HCT116 (cell line): ENCODE measurements around the gene PRKN. TPM values are rescaled to one million over a fixed set of nuclear protein-coding genes. Genes with fewer than 3 reads are reported as not detected.

Source experiments
- ATAC-seq: fragments of 200-7000 bp; cut with Tn5 transposase; 2 replicates; pipeline ENCODE4 v1.9.1; 2020; ENCODE audit warnings: mild to moderate bottlenecking, moderate library complexity
- BruUV-seq: library from RNA; stranded (reverse); fragments of 400-500 nt; replicated peaks from 2 replicates; lab custom pipeline; 2021; lab: Mats Ljungman, UMichigan
- CTCF ChIA-PET: fragments of 300-600 bp; sonication (Branson Sonifier 250); formaldehyde crosslinking; loops from one replicate; lab custom pipeline; 2021; ENCODE audit warnings: antibody characterized with exemption; lab: Charles Lee
- POLR2A ChIA-PET: fragments of 300-600, 350-600 bp; sonication (Branson Sonifier 250); formaldehyde crosslinking; loops from one replicate; lab custom pipeline; 2021; ENCODE audit warnings: antibody characterized with exemption; lab: Charles Lee
- RAD21 ChIA-PET, 2 experiments: fragments of 300-600 bp; sonication (Branson Sonifier 250); formaldehyde crosslinking; loops; one replicate each; lab custom pipeline; 2023; ENCODE audit warnings: low total read pairs in 2 of 2; ENCODE audit not compliant: uncharacterized antibody in 2 of 2, unreplicated experiment in 2 of 2, low non-redundant PET in 1 of 2; lab: Charles Lee
- DNase-seq: peaks from one replicate; pipeline ENCODE4 v3.0.0-alpha.2; 2010; ENCODE audit warnings: low read depth, low spot score
- H2AFZ ChIP-seq: fragments of 200-600 bp; shearing (Covaris generic), sonication (generic); 2 replicates; pipeline ENCODE4 v1.6.1; 2017; ENCODE audit warnings: low read depth, mixed run types, mixed read lengths, antibody characterized with exemption, low read length; ENCODE audit not compliant: poor library complexity, severe bottlenecking
- H3K27ac ChIP-seq: 2 replicates; pipeline ENCODE4 v1.5.1; 2012; ENCODE audit warnings: low read depth, low read length
- H3K27me3 ChIP-seq: fragments of 200-600 bp; sonication (generic); 2 replicates; pipeline ENCODE4 v1.6.1; 2016; ENCODE audit warnings: mixed run types, low read length, mixed read lengths; ENCODE audit not compliant: insufficient read depth
- H3K36me3 ChIP-seq, 2 experiments: fragments of 200-500 bp in 1 of 2; fragments of 200-600 bp in 1 of 2; sonication (Bioruptor generic) in 1 of 2; sonication (generic) in 1 of 2; 2 replicates each; pipeline versions ENCODE4 v1.5.1 to v1.6.1; 2014 to 2016; ENCODE audit warnings: low read length in 2 of 2, inconsistent platforms in 1 of 2, mixed read lengths in 1 of 2, mixed run types in 1 of 2; ENCODE audit not compliant: insufficient read depth in 2 of 2, control insufficient read depth in 1 of 2
- H3K4me1 ChIP-seq, 2 experiments: fragments of 200-600 bp in 1 of 2; sonication (generic) in 1 of 2; 2 replicates each; pipeline versions ENCODE4 v1.5.1 to v1.6.1; 2012 to 2017; ENCODE audit warnings: low read length in 2 of 2, inconsistent platforms in 1 of 2, mild to moderate bottlenecking in 1 of 2, mixed read lengths in 1 of 2, mixed run types in 1 of 2, moderate library complexity in 1 of 2; ENCODE audit not compliant: insufficient read depth in 2 of 2, control insufficient read depth in 1 of 2
- H3K4me2 ChIP-seq: fragments of 200-600 bp; sonication (generic); 2 replicates; pipeline ENCODE4 v1.6.1; 2017; ENCODE audit warnings: mixed run types, low read length, mixed read lengths
- H3K4me3 ChIP-seq, 2 experiments: fragments of 200-600 bp in 1 of 2; sonication (generic) in 1 of 2; replicated peaks in 1 of 2; 2 replicates each; pipeline ENCODE4 v1.5.1; 2011 to 2016; ENCODE audit warnings: low read length in 2 of 2, control low read depth in 1 of 2, low read depth in 1 of 2, mild to moderate bottlenecking in 1 of 2, mixed read lengths in 1 of 2, mixed run types in 1 of 2
- H3K79me2 ChIP-seq: fragments of 200-600 bp; sonication (generic); 2 replicates; pipeline ENCODE4 v1.6.1; 2017; ENCODE audit warnings: mild to moderate bottlenecking, mixed run types, low read length, moderate library complexity, mixed read lengths; ENCODE audit not compliant: insufficient read depth
- H3K9ac ChIP-seq: fragments of 200-600 bp; sonication (generic); 2 replicates; pipeline ENCODE4 v1.6.1; 2016; ENCODE audit warnings: low read length, mixed read lengths
- H3K9me2 ChIP-seq: fragments of 200-600 bp; sonication (generic), shearing (Covaris generic); 2 replicates; pipeline ENCODE4 v1.6.1; 2017; ENCODE audit warnings: mixed run types, mild to moderate bottlenecking, moderate library complexity; ENCODE audit not compliant: insufficient read depth
- H3K9me3 ChIP-seq, 2 experiments: fragments of 200-500 bp in 1 of 2; fragments of 200-600 bp in 1 of 2; sonication (Bioruptor generic) in 1 of 2; sonication (generic) in 1 of 2; 2 replicates each; pipeline ENCODE4 v1.6.1; 2014 to 2017; ENCODE audit warnings: low read length in 2 of 2, mixed read lengths in 2 of 2, inconsistent platforms in 1 of 2, low read depth in 1 of 2, mild to moderate bottlenecking in 1 of 2, mixed run types in 1 of 2, moderate library complexity in 1 of 2; ENCODE audit not compliant: control insufficient read depth in 1 of 2, insufficient read depth in 1 of 2
- H4K20me1 ChIP-seq: fragments of 200-600 bp; sonication (generic), shearing (Covaris generic); 2 replicates; pipeline ENCODE4 v1.6.1; 2017; ENCODE audit warnings: mixed run types, mild to moderate bottlenecking, moderate library complexity; ENCODE audit not compliant: insufficient read depth
- CBX3 ChIP-seq: IDR thresholded peaks from 2 replicates; pipeline ENCODE4 v1.6.1; 2012; ENCODE audit warnings: low read depth
- CEBPB ChIP-seq: IDR thresholded peaks from 2 replicates; pipeline ENCODE4 v1.6.1; 2012; ENCODE audit warnings: low read depth
- EGR1 ChIP-seq: IDR thresholded peaks from 2 replicates; pipeline ENCODE4 v1.6.1; 2012; ENCODE audit warnings: low read depth
- ELF1 ChIP-seq: IDR thresholded peaks from 2 replicates; pipeline ENCODE4 v1.6.1; 2012; ENCODE audit warnings: low read depth, borderline replicate concordance
- JUND ChIP-seq: IDR thresholded peaks from 2 replicates; pipeline ENCODE4 v1.6.1; 2012
- POLR2AphosphoS5 ChIP-seq: IDR thresholded peaks from 2 replicates; pipeline ENCODE4 v1.6.1; 2011; ENCODE audit warnings: mild to moderate bottlenecking, low read depth, low read length, moderate library complexity
- RAD21 ChIP-seq: IDR thresholded peaks from 2 replicates; pipeline ENCODE4 v1.6.1; 2012; ENCODE audit warnings: low read depth, mild to moderate bottlenecking
- SIN3A ChIP-seq: IDR thresholded peaks from 2 replicates; pipeline ENCODE4 v1.6.1; 2012; ENCODE audit warnings: low read depth
- SP1 ChIP-seq: IDR thresholded peaks from 2 replicates; pipeline ENCODE4 v1.6.1; 2012; ENCODE audit warnings: low read depth
- TCF7L2 ChIP-seq: IDR thresholded peaks from 2 replicates; pipeline ENCODE4 v1.7.0; 2011; ENCODE audit warnings: borderline replicate concordance, inconsistent platforms; ENCODE audit not compliant: insufficient read depth, insufficient read length; ENCODE audit errors: extremely low read depth
- intact Hi-C: fragments of 100-400 bp; cut with micrococcal nuclease; formaldehyde crosslinking; loops from 2 replicates; pipeline ENCODE4 v1.10.0; 2022
- total RNA-seq: library from RNA; stranded (reverse); gene quantifications from one replicate; pipeline ENCODE4 v1.2.1, GENCODE V29; 2021; ENCODE audit not compliant: unreplicated experiment
- TF ChIP-seq, protein P1 (sequence below): IDR thresholded peaks from 2 replicates; pipeline ENCODE4 v1.6.1; 2012
- TF ChIP-seq, protein P2 (sequence below): IDR thresholded peaks from 2 replicates; pipeline ENCODE4 v1.6.1; 2012; ENCODE audit warnings: low read depth

Gene PRKN
- total RNA-seq, 1 experiment from 2014 or later = 2.6 TPM

- no TSS peak for BruUV-seq
These were observed 545.7 kb downstream of the PRKN start for GRCh38 chr6:162181741-162182401.

More at GRCh38 chr6:162181741-162182401, 545.7 kb downstream of the PRKN start:
- POLR2A ChIA-PET = no interaction called here
- no peak overlapping the region for H3K27ac ChIP-seq
- H3K36me3 ChIP-seq = no peaks in the 10 kb centered on the region
- no peaks in the 10 kb centered on the region for H3K9me2 ChIP-seq
- no peak for DNase-seq
- no peak overlapping the region for H3K9ac ChIP-seq
- H3K4me1 ChIP-seq = no peaks in the 10 kb centered on the region
- intact Hi-C loops = no loop called here
- H3K4me2 ChIP-seq = no peak overlapping the region
- H3K4me3 ChIP-seq = no peak overlapping the region
- H3K79me2 ChIP-seq = no peaks in the 10 kb centered on the region
- CTCF ChIA-PET = no interaction called here
- TF ChIP-seq, protein P1, sequence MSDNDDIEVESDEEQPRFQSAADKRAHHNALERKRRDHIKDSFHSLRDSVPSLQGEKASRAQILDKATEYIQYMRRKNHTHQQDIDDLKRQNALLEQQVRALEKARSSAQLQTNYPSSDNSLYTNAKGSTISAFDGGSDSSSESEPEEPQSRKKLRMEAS = no peak
- TF ChIP-seq SP1 (no peak), CEBPB (no peak), SIN3A (no peak), RAD21 (no peak), EGR1 (no peak), CBX3 (no peak), POLR2AphosphoS5 (no peak), ELF1 (no peak), JUND (no peak), TCF7L2 (no peak)
- TF ChIP-seq, protein P2, sequence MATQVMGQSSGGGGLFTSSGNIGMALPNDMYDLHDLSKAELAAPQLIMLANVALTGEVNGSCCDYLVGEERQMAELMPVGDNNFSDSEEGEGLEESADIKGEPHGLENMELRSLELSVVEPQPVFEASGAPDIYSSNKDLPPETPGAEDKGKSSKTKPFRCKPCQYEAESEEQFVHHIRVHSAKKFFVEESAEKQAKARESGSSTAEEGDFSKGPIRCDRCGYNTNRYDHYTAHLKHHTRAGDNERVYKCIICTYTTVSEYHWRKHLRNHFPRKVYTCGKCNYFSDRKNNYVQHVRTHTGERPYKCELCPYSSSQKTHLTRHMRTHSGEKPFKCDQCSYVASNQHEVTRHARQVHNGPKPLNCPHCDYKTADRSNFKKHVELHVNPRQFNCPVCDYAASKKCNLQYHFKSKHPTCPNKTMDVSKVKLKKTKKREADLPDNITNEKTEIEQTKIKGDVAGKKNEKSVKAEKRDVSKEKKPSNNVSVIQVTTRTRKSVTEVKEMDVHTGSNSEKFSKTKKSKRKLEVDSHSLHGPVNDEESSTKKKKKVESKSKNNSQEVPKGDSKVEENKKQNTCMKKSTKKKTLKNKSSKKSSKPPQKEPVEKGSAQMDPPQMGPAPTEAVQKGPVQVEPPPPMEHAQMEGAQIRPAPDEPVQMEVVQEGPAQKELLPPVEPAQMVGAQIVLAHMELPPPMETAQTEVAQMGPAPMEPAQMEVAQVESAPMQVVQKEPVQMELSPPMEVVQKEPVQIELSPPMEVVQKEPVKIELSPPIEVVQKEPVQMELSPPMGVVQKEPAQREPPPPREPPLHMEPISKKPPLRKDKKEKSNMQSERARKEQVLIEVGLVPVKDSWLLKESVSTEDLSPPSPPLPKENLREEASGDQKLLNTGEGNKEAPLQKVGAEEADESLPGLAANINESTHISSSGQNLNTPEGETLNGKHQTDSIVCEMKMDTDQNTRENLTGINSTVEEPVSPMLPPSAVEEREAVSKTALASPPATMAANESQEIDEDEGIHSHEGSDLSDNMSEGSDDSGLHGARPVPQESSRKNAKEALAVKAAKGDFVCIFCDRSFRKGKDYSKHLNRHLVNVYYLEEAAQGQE = no peak
- TF ChIP-seq, all 23 proteins: peak for 0
- H3K9me3 ChIP-seq = no peaks in the 10 kb centered on the region
- H3K27me3 ChIP-seq = no peaks in the 10 kb centered on the region
- ATAC-seq = no peak
- RAD21 ChIA-PET = no interaction called here
- no peaks in the 10 kb centered on the region for H4K20me1 ChIP-seq
- no peak overlapping the region for H2AFZ ChIP-seq
